Retina (tissue), 1 donor: ENCODE results near the gene CNOT2.
"Not testable (repeated sequence)": the region's sequence is repeated elsewhere in the genome, so short reads cannot be mapped to it uniquely, and the experiment has no call there.

Source experiments
- DNase-seq: peaks from one replicate; pipeline ENCODE4 v3.0.0-alpha.2; 2016

CNOT2 gene

GRCh38 chr12:70367258-70368141 lies 124.3 kb downstream of the CNOT2 start:
- DNase-seq = no peak

DNA sequence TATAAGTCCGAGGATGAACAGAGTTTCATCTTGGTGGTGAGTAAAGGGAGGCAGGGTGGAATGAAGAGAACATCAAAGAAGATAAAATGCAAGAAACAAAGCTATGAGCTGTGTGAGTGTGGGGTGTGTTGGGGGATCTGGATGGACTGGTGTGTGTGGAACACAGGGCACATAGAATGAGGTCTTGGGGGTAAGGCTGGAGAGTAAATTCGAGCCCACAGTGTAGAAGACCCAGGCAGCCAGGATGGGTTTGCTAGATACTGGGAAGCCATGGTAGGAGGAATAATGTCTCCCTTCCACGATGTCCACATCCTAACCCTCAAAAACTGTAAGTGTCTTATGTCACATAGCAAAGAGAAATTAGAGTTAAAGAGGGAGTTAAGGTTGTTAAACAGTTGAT lies 129.6 kb downstream of the CNOT2 start:
- DNase-seq = no peak

DNA sequence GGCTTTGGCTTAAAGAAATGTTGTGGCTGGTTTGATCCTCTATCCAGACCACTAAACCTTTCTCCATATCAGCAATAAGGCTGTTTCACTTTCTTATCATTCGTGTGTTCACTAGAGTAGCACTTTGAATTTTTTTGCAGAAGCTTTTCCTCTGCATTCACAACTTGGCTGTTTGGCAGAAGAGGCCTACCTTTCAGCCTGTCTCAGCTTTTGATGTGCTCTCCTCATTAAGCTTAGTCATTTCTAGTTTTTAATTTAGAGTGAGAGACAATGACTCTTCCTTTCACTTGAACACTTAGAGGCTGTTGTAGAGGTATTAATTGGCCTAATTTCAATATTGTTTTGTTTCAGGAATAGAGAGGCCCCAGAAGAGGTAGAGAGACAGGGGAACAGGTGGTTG lies 136.6 kb downstream of the CNOT2 start:
- no peak for DNase-seq

DNA sequence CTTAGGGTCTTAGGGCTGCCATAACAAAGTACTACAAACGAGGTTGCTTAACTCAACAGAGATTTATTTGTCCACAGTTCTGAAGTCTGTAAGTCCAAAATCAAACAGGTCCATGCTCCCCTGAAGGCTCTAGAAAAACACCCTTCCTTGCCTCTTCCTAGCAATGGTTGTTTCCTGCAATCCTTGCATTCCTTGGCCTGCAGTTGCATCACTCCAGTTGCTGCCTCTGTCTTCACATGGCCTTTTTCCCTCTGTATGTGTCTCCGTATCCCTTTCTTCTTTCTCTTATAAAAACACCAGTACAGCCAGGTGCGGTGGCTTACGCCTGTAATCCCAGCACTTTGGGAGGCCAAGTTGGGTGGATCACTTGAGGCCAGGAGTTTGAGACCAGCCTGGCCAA lies 140.3 kb downstream of the CNOT2 start:
- no peak for DNase-seq

- no peak for DNase-seq
Measured at GRCh38 chr12:70383886-70384285, 140.7 kb downstream of the CNOT2 start.

DNA sequence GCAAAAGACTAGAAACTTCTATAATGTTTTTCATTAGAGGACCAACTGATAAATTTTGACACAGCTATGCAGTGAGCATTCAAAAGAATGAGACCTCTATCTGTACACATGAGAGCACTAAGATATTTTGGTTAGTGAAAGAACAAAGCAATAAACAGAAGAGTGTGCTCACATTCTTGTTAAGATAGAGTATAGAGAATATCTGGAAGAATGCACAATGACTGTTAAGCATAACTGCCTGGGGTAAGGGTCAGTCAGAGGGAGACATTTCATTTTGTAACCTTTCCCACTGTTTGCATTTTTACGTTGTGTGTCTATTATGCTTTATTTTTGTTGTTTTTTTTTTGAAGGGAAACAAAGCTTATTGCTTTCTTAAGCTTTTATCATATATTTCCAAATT lies 143.5 kb downstream of the CNOT2 start:
- DNase-seq = no peak

DNA sequence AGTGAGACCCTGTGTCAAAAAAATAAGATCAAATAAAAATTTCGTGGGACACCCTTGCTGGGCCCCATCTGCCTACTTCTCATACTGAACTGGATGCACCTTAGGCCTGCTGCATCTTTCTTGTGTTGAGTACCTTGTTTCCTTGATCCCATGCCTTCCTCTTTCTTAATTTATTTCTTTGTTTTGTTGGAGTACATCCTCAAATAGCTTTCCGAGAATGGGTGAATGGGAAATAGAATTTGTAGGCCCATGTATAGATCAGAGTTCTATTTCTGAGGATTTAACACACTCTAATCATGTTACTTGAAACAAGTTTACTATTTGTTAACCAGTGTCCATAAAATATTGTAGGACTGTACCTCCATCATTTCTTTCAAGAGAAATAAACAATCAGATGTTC lies 146.4 kb downstream of the CNOT2 start:
- DNase-seq = no peak

- DNase-seq = not testable (repeated sequence)
Measured at GRCh38 chr12:70392631-70393030, 149.4 kb downstream of the CNOT2 start.

DNA sequence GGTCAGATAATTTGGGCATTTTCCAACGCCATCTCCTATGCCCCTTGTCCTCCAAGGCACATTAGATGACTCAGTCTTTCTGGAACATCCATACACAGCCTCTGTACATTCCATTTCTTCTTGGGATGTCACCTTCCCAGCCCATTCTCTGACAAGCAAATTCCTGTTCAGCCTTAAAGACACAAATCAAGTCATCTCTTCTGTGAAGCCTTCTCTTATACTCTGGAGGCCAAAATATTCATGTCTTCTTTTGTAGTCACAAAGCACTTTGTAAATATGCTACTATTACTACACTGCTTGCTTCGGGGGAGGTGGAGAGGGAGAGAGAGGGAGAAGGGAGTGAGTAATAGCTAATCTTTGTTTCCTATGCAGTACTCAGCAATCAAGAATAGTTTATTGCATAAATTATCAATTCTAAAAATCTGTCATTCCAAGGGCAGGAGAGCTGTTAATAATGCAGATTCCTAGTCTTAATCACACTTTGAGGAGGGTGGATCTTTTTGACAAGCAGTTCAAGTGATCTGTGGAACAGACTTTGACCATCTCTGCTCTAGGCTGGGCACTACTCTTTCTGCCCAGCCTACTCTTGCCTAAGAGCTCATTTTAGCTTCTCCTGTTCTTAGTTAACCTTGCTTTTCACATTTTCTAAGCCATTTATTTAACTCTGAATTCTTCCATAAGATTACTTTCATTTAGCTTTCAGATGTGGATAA lies 150.7 kb downstream of the CNOT2 start:
- no peak for DNase-seq

GRCh38 chr12:70398002-70398401 lies 154.8 kb downstream of the CNOT2 start:
- DNase-seq = no peak

GRCh38 chr12:70398862-70399261 lies 155.6 kb downstream of the CNOT2 start:
- no peak for DNase-seq

DNA sequence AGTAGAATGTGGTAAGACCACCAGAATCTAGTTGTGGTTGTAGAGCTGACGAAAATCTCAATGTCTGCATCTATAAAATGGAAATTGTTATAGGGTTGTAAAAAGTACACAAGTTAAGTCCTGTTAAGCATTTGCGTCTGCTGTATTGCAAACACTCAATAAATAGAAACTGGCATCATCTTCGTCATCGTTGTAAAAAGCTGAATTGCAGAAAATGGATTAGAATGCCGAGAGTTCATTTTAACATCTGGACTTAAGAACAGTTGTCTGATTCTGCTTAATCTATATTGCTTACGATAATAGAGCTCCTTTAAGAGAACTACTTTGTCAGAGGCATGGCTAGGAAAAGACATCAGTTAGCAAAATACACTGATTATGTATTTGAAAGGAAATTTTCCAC lies 156.1 kb downstream of the CNOT2 start:
- DNase-seq = no peak

- DNase-seq = no peak
Measured at GRCh38 chr12:70400124-70400523, 156.9 kb downstream of the CNOT2 start.

- no peak for DNase-seq
Measured at GRCh38 chr12:70402597-70402996, 159.4 kb downstream of the CNOT2 start.

- DNase-seq = no peak
Measured at GRCh38 chr12:70403826-70404225, 160.6 kb downstream of the CNOT2 start.
